HCT116 (cell line): ENCODE results near the gene PRKAG2. TPM values are rescaled to one million over a fixed set of nuclear protein-coding genes. Genes with fewer than 3 reads are reported as not detected.

Experiments
- ATAC-seq: fragments of 200-7000 bp; cut with Tn5 transposase; 2 replicates; pipeline ENCODE4 v1.9.1; 2020; ENCODE audit warnings: mild to moderate bottlenecking, moderate library complexity
- BruUV-seq: library from RNA; stranded (reverse); fragments of 400-500 nt; replicated peaks from 2 replicates; lab custom pipeline; 2021; lab: Mats Ljungman, UMichigan
- CTCF ChIA-PET: fragments of 300-600 bp; sonication (Branson Sonifier 250); formaldehyde crosslinking; loops from one replicate; lab custom pipeline; 2021; ENCODE audit warnings: antibody characterized with exemption; lab: Charles Lee
- POLR2A ChIA-PET: fragments of 300-600, 350-600 bp; sonication (Branson Sonifier 250); formaldehyde crosslinking; loops from one replicate; lab custom pipeline; 2021; ENCODE audit warnings: antibody characterized with exemption; lab: Charles Lee
- RAD21 ChIA-PET, 2 experiments: fragments of 300-600 bp; sonication (Branson Sonifier 250); formaldehyde crosslinking; loops; one replicate each; lab custom pipeline; 2023; ENCODE audit warnings: low total read pairs in 2 of 2; ENCODE audit not compliant: uncharacterized antibody in 2 of 2, unreplicated experiment in 2 of 2, low non-redundant PET in 1 of 2; lab: Charles Lee
- DNase-seq: peaks from one replicate; pipeline ENCODE4 v3.0.0-alpha.2; 2010; ENCODE audit warnings: low read depth, low spot score
- H2AFZ ChIP-seq: fragments of 200-600 bp; shearing (Covaris generic), sonication (generic); 2 replicates; pipeline ENCODE4 v1.6.1; 2017; ENCODE audit warnings: low read depth, mixed run types, mixed read lengths, antibody characterized with exemption, low read length; ENCODE audit not compliant: poor library complexity, severe bottlenecking
- H3K27ac ChIP-seq: 2 replicates; pipeline ENCODE4 v1.5.1; 2012; ENCODE audit warnings: low read depth, low read length
- H3K27me3 ChIP-seq: fragments of 200-600 bp; sonication (generic); 2 replicates; pipeline ENCODE4 v1.6.1; 2016; ENCODE audit warnings: mixed run types, low read length, mixed read lengths; ENCODE audit not compliant: insufficient read depth
- H3K36me3 ChIP-seq, 2 experiments: fragments of 200-500 bp in 1 of 2; fragments of 200-600 bp in 1 of 2; sonication (Bioruptor generic) in 1 of 2; sonication (generic) in 1 of 2; 2 replicates each; pipeline versions ENCODE4 v1.5.1 to v1.6.1; 2014 to 2016; ENCODE audit warnings: low read length in 2 of 2, inconsistent platforms in 1 of 2, mixed read lengths in 1 of 2, mixed run types in 1 of 2; ENCODE audit not compliant: insufficient read depth in 2 of 2, control insufficient read depth in 1 of 2
- H3K4me1 ChIP-seq, 2 experiments: fragments of 200-600 bp in 1 of 2; sonication (generic) in 1 of 2; 2 replicates each; pipeline versions ENCODE4 v1.5.1 to v1.6.1; 2012 to 2017; ENCODE audit warnings: low read length in 2 of 2, inconsistent platforms in 1 of 2, mild to moderate bottlenecking in 1 of 2, mixed read lengths in 1 of 2, mixed run types in 1 of 2, moderate library complexity in 1 of 2; ENCODE audit not compliant: insufficient read depth in 2 of 2, control insufficient read depth in 1 of 2
- H3K4me2 ChIP-seq: fragments of 200-600 bp; sonication (generic); 2 replicates; pipeline ENCODE4 v1.6.1; 2017; ENCODE audit warnings: mixed run types, low read length, mixed read lengths
- H3K4me3 ChIP-seq, 2 experiments: fragments of 200-600 bp in 1 of 2; sonication (generic) in 1 of 2; replicated peaks in 1 of 2; 2 replicates each; pipeline ENCODE4 v1.5.1; 2011 to 2016; ENCODE audit warnings: low read length in 2 of 2, control low read depth in 1 of 2, low read depth in 1 of 2, mild to moderate bottlenecking in 1 of 2, mixed read lengths in 1 of 2, mixed run types in 1 of 2
- H3K79me2 ChIP-seq: fragments of 200-600 bp; sonication (generic); 2 replicates; pipeline ENCODE4 v1.6.1; 2017; ENCODE audit warnings: mild to moderate bottlenecking, mixed run types, low read length, moderate library complexity, mixed read lengths; ENCODE audit not compliant: insufficient read depth
- H3K9ac ChIP-seq: fragments of 200-600 bp; sonication (generic); 2 replicates; pipeline ENCODE4 v1.6.1; 2016; ENCODE audit warnings: low read length, mixed read lengths
- H3K9me2 ChIP-seq: fragments of 200-600 bp; sonication (generic), shearing (Covaris generic); 2 replicates; pipeline ENCODE4 v1.6.1; 2017; ENCODE audit warnings: mixed run types, mild to moderate bottlenecking, moderate library complexity; ENCODE audit not compliant: insufficient read depth
- H3K9me3 ChIP-seq, 2 experiments: fragments of 200-500 bp in 1 of 2; fragments of 200-600 bp in 1 of 2; sonication (Bioruptor generic) in 1 of 2; sonication (generic) in 1 of 2; 2 replicates each; pipeline ENCODE4 v1.6.1; 2014 to 2017; ENCODE audit warnings: low read length in 2 of 2, mixed read lengths in 2 of 2, inconsistent platforms in 1 of 2, low read depth in 1 of 2, mild to moderate bottlenecking in 1 of 2, mixed run types in 1 of 2, moderate library complexity in 1 of 2; ENCODE audit not compliant: control insufficient read depth in 1 of 2, insufficient read depth in 1 of 2
- H4K20me1 ChIP-seq: fragments of 200-600 bp; sonication (generic), shearing (Covaris generic); 2 replicates; pipeline ENCODE4 v1.6.1; 2017; ENCODE audit warnings: mixed run types, mild to moderate bottlenecking, moderate library complexity; ENCODE audit not compliant: insufficient read depth
- ATF3 ChIP-seq: IDR thresholded peaks from 2 replicates; pipeline ENCODE4 v1.6.1; 2012
- CEBPB ChIP-seq: IDR thresholded peaks from 2 replicates; pipeline ENCODE4 v1.6.1; 2012; ENCODE audit warnings: low read depth
- CTCF ChIP-seq, 3 experiments: fragments of 200-600 bp in 1 of 3; sonication (generic) in 1 of 3; IDR thresholded peaks in 2 of 3; conservative IDR thresholded peaks in 1 of 3; 2 replicates each; pipeline ENCODE4 v1.5.1; 2012 to 2017; ENCODE audit warnings: low read depth in 2 of 3, low read length in 2 of 3, antibody characterized with exemption in 1 of 3, borderline replicate concordance in 1 of 3, control low read depth in 1 of 3, mild to moderate bottlenecking in 1 of 3, mixed read lengths in 1 of 3, mixed run types in 1 of 3, moderate library complexity in 1 of 3; ENCODE audit not compliant: insufficient read depth in 1 of 3
- ELF1 ChIP-seq: IDR thresholded peaks from 2 replicates; pipeline ENCODE4 v1.6.1; 2012; ENCODE audit warnings: low read depth, borderline replicate concordance
- EZH2 ChIP-seq: fragments of 200-600 bp; sonication (generic); IDR thresholded peaks from 2 replicates; pipeline ENCODE4 v1.6.1; 2017; ENCODE audit warnings: antibody characterized with exemption, mixed run types
- EZH2phosphoT487 ChIP-seq: fragments of 200-600 bp; IDR thresholded peaks from 2 replicates; pipeline ENCODE4 v1.6.1; 2018; ENCODE audit warnings: antibody characterized with exemption, borderline replicate concordance
- FOSL1 ChIP-seq: IDR thresholded peaks from 2 replicates; pipeline ENCODE4 v1.6.1; 2012; ENCODE audit warnings: low read depth
- JUND ChIP-seq: IDR thresholded peaks from 2 replicates; pipeline ENCODE4 v1.6.1; 2012
- MAX ChIP-seq: IDR thresholded peaks from 2 replicates; pipeline ENCODE4 v1.6.1; 2012
- POLR2A ChIP-seq: IDR thresholded peaks from 2 replicates; pipeline ENCODE4 v1.7.0; 2011; ENCODE audit warnings: borderline replicate concordance; ENCODE audit not compliant: insufficient read depth, insufficient read length; ENCODE audit errors: extremely low read depth
- POLR2AphosphoS5 ChIP-seq: IDR thresholded peaks from 2 replicates; pipeline ENCODE4 v1.6.1; 2011; ENCODE audit warnings: mild to moderate bottlenecking, low read depth, low read length, moderate library complexity
- RAD21 ChIP-seq: IDR thresholded peaks from 2 replicates; pipeline ENCODE4 v1.6.1; 2012; ENCODE audit warnings: low read depth, mild to moderate bottlenecking
- REST ChIP-seq: IDR thresholded peaks from 2 replicates; pipeline ENCODE4 v1.6.1; 2012; ENCODE audit warnings: low read depth
- SP1 ChIP-seq: IDR thresholded peaks from 2 replicates; pipeline ENCODE4 v1.6.1; 2012; ENCODE audit warnings: low read depth
- TCF7L2 ChIP-seq: IDR thresholded peaks from 2 replicates; pipeline ENCODE4 v1.7.0; 2011; ENCODE audit warnings: borderline replicate concordance, inconsistent platforms; ENCODE audit not compliant: insufficient read depth, insufficient read length; ENCODE audit errors: extremely low read depth
- YY1 ChIP-seq: IDR thresholded peaks from 2 replicates; pipeline ENCODE4 v1.6.1; 2011; ENCODE audit warnings: low read length, low read depth, moderate library complexity, mild to moderate bottlenecking; ENCODE audit not compliant: insufficient replicate concordance; ENCODE audit errors: extremely low read depth
- ZBTB33 ChIP-seq: IDR thresholded peaks from 2 replicates; pipeline ENCODE4 v1.6.1; 2011; ENCODE audit warnings: mild to moderate bottlenecking, low read length, moderate library complexity; ENCODE audit not compliant: insufficient replicate concordance; ENCODE audit errors: extremely low read depth
- intact Hi-C: fragments of 100-400 bp; cut with micrococcal nuclease; formaldehyde crosslinking; loops from 2 replicates; pipeline ENCODE4 v1.10.0; 2022
- total RNA-seq: library from RNA; stranded (reverse); gene quantifications from one replicate; pipeline ENCODE4 v1.2.1, GENCODE V29; 2021; ENCODE audit not compliant: unreplicated experiment

Gene PRKAG2
- total RNA-seq, 1 experiment from 2014 or later, result 23.6 TPM

GRCh38 chr7:151695951-151696541, 180.9 kb downstream of the PRKAG2 start:
- no peak overlapping the region for H3K9ac ChIP-seq
- H3K79me2 ChIP-seq, result no peaks in the 10 kb centered on the region
- no peaks in the 10 kb centered on the region for H3K27me3 ChIP-seq
- RAD21 ChIA-PET, result no interaction called here
- H3K4me3 ChIP-seq, result no peak overlapping the region
- no peaks in the 10 kb centered on the region for H3K9me3 ChIP-seq
- H3K27ac ChIP-seq, result no peak overlapping the region; the same call in 1 of the 2 replicates
- ATAC-seq, result no peak
- no peaks in the 10 kb centered on the region for H3K36me3 ChIP-seq
- DNase-seq, result no peak
- CTCF ChIA-PET, result interaction anchor here (1.2 to 1.3 kb wide), 2 partner anchors 10 to 11 kb away, joined by 3 to 4 read pairs; no protein-coding TSS in a partner anchor
- H3K9me2 ChIP-seq, result no peaks in the 10 kb centered on the region
- no peaks in the 10 kb centered on the region for H4K20me1 ChIP-seq
- H2AFZ ChIP-seq, result no peak overlapping the region
- H3K4me2 ChIP-seq, result no peak overlapping the region
- no TSS peak for BruUV-seq
- TF ChIP-seq EZH2phosphoT487 (no peak), ZBTB33 (no peak), MAX (no peak), POLR2A (no peak), EZH2 (no peak), TCF7L2 (no peak), YY1 (no peak), CTCF (IDR thresholded peaks at IDR 0.05 in 2 of 3, conservative IDR thresholded peaks at IDR 0.05 in 1 of 3; ENCODE audit: borderline replicate concordance in 1 of 3, insufficient read depth in 1 of 3, low read depth in 2 of 3, low read length in 2 of 3) (no peak), FOSL1 (no peak), ELF1 (no peak), CEBPB (no peak), POLR2AphosphoS5 (no peak), SP1 (no peak), RAD21 (no peak), JUND (no peak), REST (no peak), ATF3 (no peak)
- TF ChIP-seq, all 23 proteins: peak for 0
- H3K4me1 ChIP-seq, result peaks cover 11 to 22% of the 10 kb centered on the region in 2 experiments; a peak in 3 of 4 replicates
- intact Hi-C loops, result no loop called here
- POLR2A ChIA-PET, result no interaction called here
